ENCODE measurements around the gene MGLL.

Gene MGLL

GRCh38 chr3:127787071-127787490 lies 35.2 kb downstream of the MGLL start:
- DNase-seq = no peak

GRCh38 chr3:127786353-127787070 lies 35.8 kb downstream of the MGLL start:
- no peak for DNase-seq

- no peak for DNase-seq
These were observed 36.5 kb downstream of the MGLL start for GRCh38 chr3:127785711-127786265.

GRCh38 chr3:127784865-127785710 lies 37.2 kb downstream of the MGLL start:
- DNase-seq = no peak

GRCh38 chr3:127784283-127784682 lies 38.0 kb downstream of the MGLL start:
- no peak for DNase-seq

GRCh38 chr3:127783642-127784160 lies 38.6 kb downstream of the MGLL start:
- no peak for DNase-seq

GRCh38 chr3:127783166-127783565 lies 39.1 kb downstream of the MGLL start:
- no peak for DNase-seq

GRCh38 chr3:127781411-127782001 lies 40.8 kb downstream of the MGLL start:
- DNase-seq = peak; percentile 89

- DNase-seq = no peak
These were observed 41.5 kb downstream of the MGLL start for GRCh38 chr3:127780536-127781400.

GRCh38 chr3:127779747-127780146 lies 42.6 kb downstream of the MGLL start:
- no peak for DNase-seq

GRCh38 chr3:127777921-127778656 lies 44.2 kb downstream of the MGLL start:
- DNase-seq = no peak

- DNase-seq = no peak
These were observed 45.0 kb downstream of the MGLL start for GRCh38 chr3:127777332-127777731.

- no peak for DNase-seq
These were observed 46.0 kb downstream of the MGLL start for GRCh38 chr3:127776347-127776746.

GRCh38 chr3:127775398-127776109 lies 46.8 kb downstream of the MGLL start:
- peak; percentile 56 for DNase-seq

GRCh38 chr3:127774647-127775046 lies 47.7 kb downstream of the MGLL start:
- DNase-seq = no peak

- no peak for DNase-seq
These were observed 48.4 kb downstream of the MGLL start for GRCh38 chr3:127773752-127774395.

GRCh38 chr3:127772827-127773751 lies 49.2 kb downstream of the MGLL start:
- no peak for DNase-seq

GRCh38 chr3:127772273-127772672 lies 50.0 kb downstream of the MGLL start:
- DNase-seq = no peak

GRCh38 chr3:127771746-127772145 lies 50.6 kb downstream of the MGLL start:
- DNase-seq = no peak

Data from amniotic stem cell (primary cell).